Transverse colon (tissue), 4 donors: Measurements from ENCODE around the gene GPR149. TPM values are rescaled to one million over a fixed set of nuclear protein-coding genes. Genes with fewer than 3 reads are reported as not detected.

Source experiments
- DNase-seq: peaks from one replicate; pipeline ENCODE4 v3.0.0-alpha.2; 2019
- H3K27ac ChIP-seq, 4 donors: fragments of 200-600 bp; sonication (generic); 2 replicates each; pipeline ENCODE4 v1.5.1; 2016 to 2018; ENCODE audit warnings: inconsistent platforms in 4 of 4
- H3K27me3 ChIP-seq: fragments of 200-600 bp; sonication (generic); 2 replicates; pipeline ENCODE4 v1.5.1; 2017; ENCODE audit warnings: inconsistent platforms
- H3K36me3 ChIP-seq, 4 donors: fragments of 200-600 bp; sonication (generic); 2 replicates each; pipeline ENCODE4 v1.5.1; 2017 to 2019; ENCODE audit warnings: inconsistent platforms in 4 of 4
- H3K4me1 ChIP-seq, 4 donors: fragments of 200-600 bp; sonication (generic); 2 replicates each; pipeline ENCODE4 v1.5.1; 2017 to 2020; ENCODE audit warnings: inconsistent platforms in 4 of 4
- H3K4me3 ChIP-seq, 4 donors: fragments of 200-600 bp; sonication (generic); 1 replicate in 1 of 4; 2 replicates in 3 of 4; pipeline versions ENCODE4 v1.5.1 to v1.6.1; 2017 to 2019; ENCODE audit warnings: inconsistent platforms in 4 of 4
- H3K9me3 ChIP-seq, 2 donors: fragments of 200-600 bp; sonication (generic); 2 replicates each; pipeline ENCODE4 v1.5.1; 2017 to 2019; ENCODE audit warnings: inconsistent platforms in 2 of 2
- CTCF ChIP-seq, 5 experiments: fragments of 200-600 bp in 3 of 5; fragments of 450-650 bp in 2 of 5; sonication (generic) in 3 of 5; IDR thresholded peaks; 1 replicate in 2 of 5; 2 replicates in 3 of 5; pipeline ENCODE4 v1.5.1; 2016 to 2017; ENCODE audit warnings: antibody characterized with exemption in 5 of 5, inconsistent platforms in 3 of 5, mild to moderate bottlenecking in 2 of 5, moderate library complexity in 1 of 5
- EP300 ChIP-seq: sonication (generic); formaldehyde crosslinking; IDR thresholded peaks from one replicate; pipeline ENCODE4 v1.6.1; 2017; ENCODE audit warnings: antibody characterized with exemption, low read depth
- POLR2A ChIP-seq: fragments of 450-650 bp; IDR thresholded peaks from one replicate; pipeline ENCODE4 v1.6.1; 2016; ENCODE audit warnings: antibody characterized with exemption, mild to moderate bottlenecking, moderate library complexity
- POLR2AphosphoS5 ChIP-seq, 3 donors: sonication (generic); formaldehyde crosslinking; IDR thresholded peaks; one replicate each; pipeline ENCODE4 v1.6.1; 2016; ENCODE audit warnings: antibody characterized with exemption in 3 of 3
- WGBS, 2 donors: methylation state at CpG; one replicate each; pipeline ENCODE4 v1.1.5; 2018; ENCODE audit warnings: low coverage in 1 of 2; 5-methylcytosine and 5-hydroxymethylcytosine counted together
- in situ Hi-C, 4 donors: fragments of 200-750 bp; cut with MboI; loops; one replicate each; pipeline versions ENCODE4 v1.15.0 to v1.15.1; 2017; ENCODE audit warnings: low sequenced_read_pairs in 3 of 4, low pct_ligation_motif_present in 1 of 4, low pct_unique_long_range_greater_than_20kb in 1 of 4
- intact Hi-C: fragments of 100-400 bp; cut with DNase I; formaldehyde crosslinking; loops from one replicate; pipeline ENCODE4 v1.15.1; 2023; ENCODE audit warnings: low total_unique reads
- total RNA-seq, 4 donors: library from RNA; depleted of rRNA; stranded (reverse); fragments of >200 nt; gene quantifications; one replicate each; pipeline ENCODE4 v1.1.0, GENCODE V29; 2016

The GPR149 gene
- total RNA-seq: not detected

DNA sequence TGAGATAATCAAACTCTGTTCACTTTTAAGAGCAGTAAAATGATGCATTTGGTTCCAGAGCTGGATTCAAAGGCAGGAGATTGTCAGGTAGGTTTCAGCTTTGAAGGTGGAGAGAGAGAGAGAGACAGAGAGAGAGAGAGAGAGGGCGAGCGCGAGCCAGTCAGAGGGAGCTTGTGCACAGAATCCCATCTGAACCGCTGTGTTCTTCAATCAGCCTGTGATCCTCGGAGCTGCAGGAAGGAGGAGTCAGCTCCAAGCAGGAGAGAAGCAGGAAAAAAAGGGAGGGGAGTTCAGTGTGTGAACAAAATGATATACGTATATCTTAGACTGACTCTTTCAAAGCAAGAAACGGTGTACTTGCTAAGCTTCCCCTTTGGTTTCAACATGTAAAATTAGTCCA, at the start of gene GPR149:
Gene GPR149 (minus strand): TSS at position 177 of the 400 bp plus-strand sequence. CDS start 575 bp downstream, outside the sequence.
- Histone ChIP-seq H3K9me3 (no peaks in the 10 kb centered on the region), H3K36me3 (no peaks in the 10 kb centered on the region), H3K4me1 (no peaks in the 10 kb centered on the region), H3K27ac (no peak within 1 kb of the TSS), H3K4me3 (no peak within 1 kb of the TSS), H3K27me3 (peaks cover 24% of the 10 kb centered on the region)
- 22 to 31% methylated on average over 7 of the region's 7 CpGs for WGBS, 2 donors
- no peak for TF ChIP-seq CTCF (IDR thresholded peaks at IDR 0.05)
- no peak for DNase-seq
- intact Hi-C loops (no loop called here), in situ Hi-C loops (no loop called here)

GRCh38 chr3:154473769-154474168, 43.8 kb upstream of the GPR149 start:
- intact Hi-C loops (no loop called here), in situ Hi-C loops (no loop called here)
- no peak for TF ChIP-seq CTCF (IDR thresholded peaks at IDR 0.05)
- no peak for TF ChIP-seq POLR2AphosphoS5 (IDR thresholded peaks at IDR 0.05)
- no peaks in the 10 kb centered on the region for H3K4me1 ChIP-seq
- H3K4me3 ChIP-seq: no peak overlapping the region
- peaks cover 0 to 6% of the 10 kb centered on the region in 2 donors for H3K9me3 ChIP-seq
- no peaks in the 10 kb centered on the region for H3K27me3 ChIP-seq
- no peaks in the 10 kb centered on the region for H3K36me3 ChIP-seq
- no peak for DNase-seq
- no peak overlapping the region for H3K27ac ChIP-seq

GRCh38 chr3:154469585-154469984, 39.6 kb upstream of the GPR149 start:
- 88 to 100% methylated on average over 1 of the region's 1 CpG for WGBS, 2 donors
- intact Hi-C loops: no loop called here

GRCh38 chr3:154464440-154465190, 34.6 kb upstream of the GPR149 start:
- intact Hi-C loops: no loop called here
- no peak overlapping the region for H3K4me3 ChIP-seq
- H3K9me3 ChIP-seq: no peaks in the 10 kb centered on the region
- H3K4me1 ChIP-seq: no peaks in the 10 kb centered on the region
- no peaks in the 10 kb centered on the region for H3K27me3 ChIP-seq
- no peak for TF ChIP-seq EP300
- TF ChIP-seq POLR2AphosphoS5 (IDR thresholded peaks at IDR 0.05): no peak
- no peak for TF ChIP-seq POLR2A
- no peak for TF ChIP-seq CTCF (IDR thresholded peaks at IDR 0.05)
- H3K36me3 ChIP-seq: no peaks in the 10 kb centered on the region
- DNase-seq: no peak
- no peak overlapping the region for H3K27ac ChIP-seq
- in situ Hi-C loops: no loop called here

More at GRCh38 chr3:154469585-154469984, 39.6 kb upstream of the GPR149 start:
- H3K27me3 ChIP-seq: no peaks in the 10 kb centered on the region
- no peaks in the 10 kb centered on the region for H3K4me1 ChIP-seq
- H3K4me3 ChIP-seq: no peak overlapping the region
- H3K9me3 ChIP-seq: peaks cover 0 to 6% of the 10 kb centered on the region in 2 donors
- no peak for DNase-seq
- no peak for TF ChIP-seq EP300
- TF ChIP-seq POLR2A: no peak
- no peak for TF ChIP-seq POLR2AphosphoS5 (IDR thresholded peaks at IDR 0.05)
- TF ChIP-seq CTCF (IDR thresholded peaks at IDR 0.05): no peak
- in situ Hi-C loops: no loop called here
- H3K36me3 ChIP-seq: no peaks in the 10 kb centered on the region
- no peak overlapping the region for H3K27ac ChIP-seq
